HepG2 (cell line): ENCODE results near the gene POLR3E. TPM values are rescaled to one million over a fixed set of nuclear protein-coding genes. Genes with fewer than 3 reads are reported as not detected.

ENCODE experiments used
- ATAC-seq: fragments of 200-7000 bp; cut with Tn5 transposase; 3 replicates; pipeline ENCODE4 v1.9.1; 2020; ENCODE audit warnings: mild to moderate bottlenecking, moderate library complexity
- BruUV-seq: library from RNA; stranded (reverse); fragments of 400-500 nt; replicated peaks from 2 replicates; lab custom pipeline; 2021; lab: Mats Ljungman, UMichigan
- CTCF ChIA-PET: fragments of 300-600 bp; formaldehyde crosslinking; extraction: SDS; loops from one replicate; lab custom pipeline; 2021; ENCODE audit warnings: low total read pairs, inconsistent platforms, low intra/inter-chr PET ratio; lab: Yijun Ruan, JAX
- POLR2A ChIA-PET: fragments of 350-600 bp; sonication (Branson Sonifier 250); formaldehyde crosslinking; loops from one replicate; lab custom pipeline; 2020; ENCODE audit warnings: antibody characterized with exemption, inconsistent platforms; lab: Yijun Ruan, JAX
- DNase-seq: peaks from one replicate; pipeline ENCODE4 v3.0.0-alpha.2; 2015; ENCODE audit warnings: low spot score
- FAIRE-seq: peaks from 3 replicates; lab custom pipeline; 2011; peaks lifted over from hg19 to GRCh38; lab: Jason Lieb, UNC
- H2AFZ ChIP-seq: one replicate; pipeline ENCODE4 v1.6.1; 2011; ENCODE audit warnings: low read length, inconsistent platforms
- H3K27ac ChIP-seq: fragments of 300-600 bp; 3 replicates; pipeline ENCODE4 v1.8.0; 2011; ENCODE audit warnings: mixed run types, mild to moderate bottlenecking, mixed read lengths, low read length, inconsistent platforms; ENCODE audit not compliant: insufficient read depth; ENCODE audit errors: extremely low read length
- H3K27me3 ChIP-seq, 2 experiments: fragments of 200-600 bp in 1 of 2; 2 replicates in 1 of 2; 3 replicates in 1 of 2; pipeline versions ENCODE4 v1.6.0 to v1.8.0; 2011; ENCODE audit warnings: low read length in 2 of 2, mild to moderate bottlenecking in 2 of 2, moderate library complexity in 2 of 2, inconsistent platforms in 1 of 2; ENCODE audit not compliant: insufficient read depth in 2 of 2, control insufficient read depth in 1 of 2
- H3K36me3 ChIP-seq, 2 experiments: fragments of 200-600 bp in 1 of 2; replicated peaks in 1 of 2; 2 replicates in 1 of 2; 3 replicates in 1 of 2; pipeline versions ENCODE4 v1.5.1 to v1.8.0; 2011; ENCODE audit warnings: low read length in 2 of 2, inconsistent platforms in 1 of 2; ENCODE audit not compliant: insufficient read depth in 2 of 2, control insufficient read depth in 1 of 2
- H3K4me1 ChIP-seq: 2 replicates; pipeline ENCODE4 v1.5.1; 2012; ENCODE audit warnings: low read length, inconsistent platforms; ENCODE audit not compliant: insufficient read depth
- H3K4me2 ChIP-seq: 2 replicates; pipeline ENCODE4 v1.6.0; 2011; ENCODE audit warnings: low read depth, low read length, inconsistent platforms
- H3K4me3 ChIP-seq, 3 experiments: fragments of 200-600 bp in 1 of 3; sonication (generic), shearing (Covaris generic) in 1 of 3; replicated peaks in 1 of 3; 2 replicates each; pipeline ENCODE4 v1.5.1; 2011 to 2016; ENCODE audit warnings: low read length in 3 of 3, inconsistent platforms in 2 of 3, low read depth in 2 of 3, mild to moderate bottlenecking in 2 of 3, control low read depth in 1 of 3, mixed read lengths in 1 of 3; ENCODE audit not compliant: insufficient read depth in 1 of 3
- H3K79me2 ChIP-seq: one replicate; pipeline ENCODE4 v1.6.1; 2011; ENCODE audit warnings: low read length, inconsistent platforms; ENCODE audit not compliant: insufficient read depth
- H3K9ac ChIP-seq: 2 replicates; pipeline ENCODE4 v1.6.0; 2011; ENCODE audit warnings: mild to moderate bottlenecking, low read depth, low read length, inconsistent platforms; ENCODE audit not compliant: insufficient read depth
- H3K9me3 ChIP-seq: 2 replicates; pipeline ENCODE4 v1.5.1; 2012; ENCODE audit warnings: mild to moderate bottlenecking, low read length
- H4K20me1 ChIP-seq: 2 replicates; pipeline ENCODE4 v1.6.0; 2011; ENCODE audit warnings: inconsistent platforms, mild to moderate bottlenecking, low read length, moderate library complexity; ENCODE audit not compliant: insufficient read depth
- FOXP1 ChIP-seq, 2 experiments: fragments of 450-650 bp in 1 of 2; IDR thresholded peaks; 2 replicates each; pipeline ENCODE4 v1.6.1; 2017 to 2018; ENCODE audit warnings: antibody characterized with exemption in 1 of 2
- RBFOX2 ChIP-seq: fragments of 200-400 bp; formaldehyde crosslinking; IDR thresholded peaks from 2 replicates; pipeline ENCODE4 v1.6.1; 2017; ENCODE audit warnings: low read depth, mild to moderate bottlenecking, low read length
- ZSCAN29 ChIP-seq: sonication (generic); formaldehyde crosslinking; conservative IDR thresholded peaks from 2 replicates; pipeline ENCODE4 v1.4.0; 2020; ENCODE audit warnings: mild to moderate bottlenecking, missing genetic modification reagents
- whole genome bisulfite sequencing: methylation state at CpG from one replicate; pipeline ENCODE4 v1.1.6; 2017; ENCODE audit warnings: low lambda C conversion rate; 5-methylcytosine and 5-hydroxymethylcytosine counted together
- in situ Hi-C: cut with HindIII; loops from 2 replicates; pipeline ENCODE4 v1.10.0; 2017; ENCODE audit warnings: low pct_unique_long_range_greater_than_20kb; ENCODE audit not compliant: extremely low pct_ligation_motif_present
- intact Hi-C: fragments of 100-400 bp; cut with micrococcal nuclease; formaldehyde crosslinking; loops from one replicate; pipeline ENCODE4 v1.10.0; 2022; ENCODE audit not compliant: unreplicated experiment
- polyA plus RNA-seq, 8 experiments: library from polyadenylated mRNA; depleted of rRNA in 3 of 8; stranded (reverse) in 7 of 8; unstranded in 1 of 8; fragments of >200 nt; fragmentation: Illumina TruSeq in 4 of 8; extraction: Trizol in 4 of 8; gene quantifications; 2 replicates each; pipeline versions ENCODE4 v1.2.1 to v1.2.3, GENCODE V29; 2011 to 2016; ENCODE audit warnings: low read depth in 4 of 8, missing spikeins in 1 of 8, mixed read lengths in 1 of 8; ENCODE audit not compliant: insufficient read depth in 1 of 8
- total RNA-seq, 5 experiments: library from RNA; depleted of rRNA; stranded (reverse); fragments of >200 nt; fragmentation: Illumina TruSeq; extraction: Trizol; gene quantifications; 2 replicates each; pipeline ENCODE4 v1.2.3, GENCODE V29; 2016; ENCODE audit warnings: low read depth in 1 of 5
- TF ChIP-seq, protein P1 (sequence below): IDR thresholded peaks from 2 replicates; pipeline ENCODE4 v1.6.1; 2012; ENCODE audit warnings: low read depth, low read length, improper control_type of control experiment

The POLR3E gene
- total and polyA plus RNA-seq, 2 of the 13 experiments (the other 11 are each of a cell fraction or from before 2014, with no cell fraction given) = 135 to 262 TPM

GRCh38 chr16:22317001-22317530 lies 19.9 kb downstream of the POLR3E start (continued):
- TF ChIP-seq, protein P1, sequence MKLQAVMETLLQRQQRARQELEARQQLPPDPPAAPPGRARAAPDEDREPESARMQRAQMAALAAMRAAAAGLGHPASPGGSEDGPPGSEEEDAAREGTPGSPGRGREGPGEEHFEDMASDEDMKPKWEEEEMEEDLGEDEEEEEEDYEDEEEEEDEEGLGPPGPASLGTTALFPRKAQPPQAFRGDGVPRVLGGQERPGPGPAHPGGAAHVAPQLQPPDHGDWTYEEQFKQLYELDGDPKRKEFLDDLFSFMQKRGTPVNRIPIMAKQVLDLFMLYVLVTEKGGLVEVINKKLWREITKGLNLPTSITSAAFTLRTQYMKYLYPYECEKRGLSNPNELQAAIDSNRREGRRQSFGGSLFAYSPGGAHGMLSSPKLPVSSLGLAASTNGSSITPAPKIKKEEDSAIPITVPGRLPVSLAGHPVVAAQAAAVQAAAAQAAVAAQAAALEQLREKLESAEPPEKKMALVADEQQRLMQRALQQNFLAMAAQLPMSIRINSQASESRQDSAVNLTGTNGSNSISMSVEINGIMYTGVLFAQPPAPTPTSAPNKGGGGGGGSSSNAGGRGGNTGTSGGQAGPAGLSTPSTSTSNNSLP = no peak
- TF ChIP-seq RBFOX2 = peak; percentile 30; the same call in 1 of the 2 replicates
- TF ChIP-seq, all 625 proteins: peak for 6

DNA sequence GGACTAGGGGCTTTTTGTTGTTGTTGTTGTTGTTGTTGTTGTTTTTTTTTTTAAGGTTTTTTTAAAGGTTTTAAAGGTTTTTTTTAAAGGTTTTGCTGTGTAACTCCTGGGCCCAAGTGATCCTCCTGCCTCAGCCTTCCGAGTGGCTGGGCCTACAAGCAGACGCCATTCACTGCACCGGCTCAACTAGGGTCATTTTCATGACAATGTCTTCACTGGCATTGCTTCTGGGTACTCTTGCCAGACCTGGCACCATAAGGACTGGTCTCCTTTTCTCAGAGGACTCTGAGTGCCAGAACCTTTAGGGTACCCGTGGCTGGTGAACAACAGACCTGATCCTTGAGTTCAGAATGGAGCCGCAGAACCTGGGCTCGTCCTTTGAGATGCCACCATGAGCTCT lies 20.4 kb downstream of the POLR3E start:
- in situ Hi-C loops = no loop called here
- ATAC-seq = no peak
- H4K20me1 ChIP-seq = peaks cover 23% of the 10 kb centered on the region; the same call in 1 of the 2 replicates
- H3K4me1 ChIP-seq = 0 out of 2 replicates have a peak, but pooled peaks cover 7% of the 10 kb centered on the region
- no peak for TF ChIP-seq ZSCAN29 (CRISPR knock-in tag)
- 0 out of 2 replicates have a peak, but pooled peaks have one; percentile 44 for TF ChIP-seq FOXP1 (IDR thresholded peaks at IDR 0.05)
- no peak for TF ChIP-seq FOXP1 (CRISPR knock-in tag; IDR thresholded peaks at IDR 0.05)
- TF ChIP-seq, all 625 proteins: peak for 1
- Histone ChIP-seq H3K27ac (no peak overlapping the region), H3K9ac (no peak overlapping the region), H3K36me3 (peaks cover 65 to 96% of the 10 kb centered on the region in 2 experiments), H3K27me3 (no peaks in the 10 kb centered on the region), H2AFZ (no peak overlapping the region), H3K9me3 (no peaks in the 10 kb centered on the region), H3K4me3 (no peak overlapping the region), H3K79me2 (peaks cover 14% of the 10 kb centered on the region), H3K4me2 (no peak overlapping the region)
- ChIA-PET POLR2A (no interaction called here), CTCF (no interaction called here)
- no TSS peak for BruUV-seq
- 99% methylated on average over 6 of the region's 6 CpGs for WGBS
- intact Hi-C loops = no loop called here
- FAIRE-seq (no peak), DNase-seq (no peak)
